OCI-LY3 (cell line): ENCODE measurements around the gene HDAC7.

Experiments used
- EZH2phosphoT487 ChIP-seq: fragments of 200-600 bp; shearing (Covaris generic); IDR thresholded peaks from 2 replicates; pipeline ENCODE4 v1.6.1; 2018; ENCODE audit warnings: antibody characterized with exemption, mixed run types, low read depth
- TF ChIP-seq, protein P1 (sequence below): fragments of 200-600, 300-600 bp; sonication (generic); IDR thresholded peaks from 2 replicates; pipeline ENCODE4 v1.5.1; 2014; ENCODE audit warnings: antibody characterized with exemption, low read length, low read depth

DNA sequence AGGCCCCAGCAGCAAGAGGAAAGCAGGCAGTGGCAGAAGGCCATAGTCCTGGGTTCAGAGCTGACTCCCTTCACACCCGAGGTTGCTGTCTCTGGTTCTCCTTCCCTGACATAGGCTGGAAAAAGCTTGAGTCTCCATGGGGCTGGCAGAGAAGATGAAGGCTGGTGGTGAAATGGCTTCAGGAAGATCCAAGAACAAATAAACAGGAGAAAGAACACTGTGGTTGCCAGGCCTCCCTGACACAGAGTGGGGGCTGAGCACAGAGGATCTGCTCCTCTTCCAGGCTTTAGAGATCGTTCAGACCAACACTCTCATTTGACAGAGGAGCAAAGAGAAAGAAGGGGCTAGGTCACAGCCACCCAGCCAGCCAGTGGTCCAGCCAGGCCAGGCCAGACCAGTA is 14.3 kb downstream of the HDAC7 start:
- TF ChIP-seq, protein P1, sequence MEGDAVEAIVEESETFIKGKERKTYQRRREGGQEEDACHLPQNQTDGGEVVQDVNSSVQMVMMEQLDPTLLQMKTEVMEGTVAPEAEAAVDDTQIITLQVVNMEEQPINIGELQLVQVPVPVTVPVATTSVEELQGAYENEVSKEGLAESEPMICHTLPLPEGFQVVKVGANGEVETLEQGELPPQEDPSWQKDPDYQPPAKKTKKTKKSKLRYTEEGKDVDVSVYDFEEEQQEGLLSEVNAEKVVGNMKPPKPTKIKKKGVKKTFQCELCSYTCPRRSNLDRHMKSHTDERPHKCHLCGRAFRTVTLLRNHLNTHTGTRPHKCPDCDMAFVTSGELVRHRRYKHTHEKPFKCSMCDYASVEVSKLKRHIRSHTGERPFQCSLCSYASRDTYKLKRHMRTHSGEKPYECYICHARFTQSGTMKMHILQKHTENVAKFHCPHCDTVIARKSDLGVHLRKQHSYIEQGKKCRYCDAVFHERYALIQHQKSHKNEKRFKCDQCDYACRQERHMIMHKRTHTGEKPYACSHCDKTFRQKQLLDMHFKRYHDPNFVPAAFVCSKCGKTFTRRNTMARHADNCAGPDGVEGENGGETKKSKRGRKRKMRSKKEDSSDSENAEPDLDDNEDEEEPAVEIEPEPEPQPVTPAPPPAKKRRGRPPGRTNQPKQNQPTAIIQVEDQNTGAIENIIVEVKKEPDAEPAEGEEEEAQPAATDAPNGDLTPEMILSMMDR = no peak
- TF ChIP-seq EZH2phosphoT487 = no peak
